Naive thymus-derived CD4-positive, alpha-beta T cell (primary cell): ENCODE data around the gene MBOAT2. TPM values are rescaled to one million over a fixed set of nuclear protein-coding genes. Genes with fewer than 3 reads are reported as not detected.

Experiments
- ATAC-seq: fragments of 150-1000 bp; cut with Tn5 transposase; 2 replicates; pipeline ENCODE4 v1.10.0; 2021; ENCODE audit warnings: mild to moderate bottlenecking, moderate library complexity
- CTCF ChIA-PET: fragments of 350-600 bp; sonication (Branson Sonifier 250); formaldehyde crosslinking; loops from one replicate; lab custom pipeline; 2021; ENCODE audit warnings: antibody characterized with exemption; lab: Charles Lee
- POLR2A ChIA-PET: fragments of 350-600 bp; sonication (Branson Sonifier 250); formaldehyde crosslinking; loops from one replicate; lab custom pipeline; 2021; ENCODE audit warnings: antibody characterized with exemption, inconsistent platforms; lab: Charles Lee
- DNase-seq, 9 donors: peaks; one replicate each; pipeline versions ENCODE4 v3.0.0 to v3.0.0-alpha.2; 2020 to 2022; ENCODE audit warnings: mixed read lengths in 1 of 9
- H3K27ac ChIP-seq: one replicate; pipeline ENCODE4 v1.7.0; 2013; ENCODE audit warnings: mild to moderate bottlenecking, low read depth, low read length, moderate library complexity
- H3K27me3 ChIP-seq, 2 donors: one replicate each; pipeline ENCODE4 v1.7.0; 2013; ENCODE audit warnings: low read length in 2 of 2, mild to moderate bottlenecking in 2 of 2, moderate library complexity in 2 of 2; ENCODE audit not compliant: control insufficient read depth in 2 of 2, insufficient read depth in 2 of 2
- H3K36me3 ChIP-seq, 3 experiments: 1 replicate in 2 of 3; 2 replicates in 1 of 3; pipeline ENCODE4 v1.7.0; 2013; ENCODE audit warnings: low read length in 3 of 3, mild to moderate bottlenecking in 3 of 3, moderate library complexity in 1 of 3; ENCODE audit not compliant: insufficient read depth in 3 of 3, control insufficient read depth in 2 of 3
- H3K4me1 ChIP-seq, 2 donors: one replicate each; pipeline ENCODE4 v1.7.0; 2013; ENCODE audit warnings: low read length in 2 of 2, mild to moderate bottlenecking in 2 of 2, moderate library complexity in 1 of 2; ENCODE audit not compliant: control insufficient read depth in 2 of 2, insufficient read depth in 2 of 2
- H3K4me3 ChIP-seq: 2 replicates; pipeline ENCODE4 v1.7.0; 2013; ENCODE audit warnings: mild to moderate bottlenecking, low read length
- H3K9me3 ChIP-seq, 3 experiments: 1 replicate in 2 of 3; 2 replicates in 1 of 3; pipeline ENCODE4 v1.7.0; 2013; ENCODE audit warnings: low read length in 3 of 3; ENCODE audit not compliant: control insufficient read depth in 2 of 3
- H3K27ac Mint-ChIP-seq, 9 donors: one replicate each; pipeline ENCODE4 v1.8.0; 2020 to 2022; ENCODE audit warnings: mixed read lengths in 9 of 9, mild to moderate bottlenecking in 8 of 9, moderate library complexity in 5 of 9, inconsistent platforms in 2 of 9
- H3K27me3 Mint-ChIP-seq, 5 donors: one replicate each; pipeline ENCODE4 v1.8.0; 2021 to 2022; ENCODE audit warnings: mixed read lengths in 5 of 5, mild to moderate bottlenecking in 1 of 5
- H3K36me3 Mint-ChIP-seq, 5 donors: one replicate each; pipeline ENCODE4 v1.8.0; 2020 to 2022; ENCODE audit warnings: mixed read lengths in 5 of 5, mild to moderate bottlenecking in 3 of 5, inconsistent platforms in 1 of 5
- H3K4me1 Mint-ChIP-seq, 7 donors: one replicate each; pipeline ENCODE4 v1.8.0; 2020 to 2022; ENCODE audit warnings: mixed read lengths in 7 of 7, mild to moderate bottlenecking in 3 of 7, inconsistent platforms in 1 of 7
- H3K4me3 Mint-ChIP-seq, 10 donors: one replicate each; pipeline ENCODE4 v1.8.0; 2020 to 2022; ENCODE audit warnings: mild to moderate bottlenecking in 10 of 10, mixed read lengths in 10 of 10, moderate library complexity in 6 of 10, inconsistent platforms in 2 of 10
- H3K9me3 Mint-ChIP-seq, 11 donors: one replicate each; pipeline ENCODE4 v1.8.0; 2020 to 2022; ENCODE audit warnings: mixed read lengths in 11 of 11, mild to moderate bottlenecking in 4 of 11, inconsistent platforms in 1 of 11, moderate library complexity in 1 of 11
- intact Hi-C, 2 donors: fragments of 100-400 bp; cut with micrococcal nuclease; formaldehyde crosslinking; loops; one replicate each; pipeline ENCODE4 v1.15.1; 2023
- polyA plus RNA-seq, 2 donors: library from polyadenylated mRNA; unstranded; fragments of 300-500 nt; fragmentation: Illumina TruSeq; gene quantifications; one replicate each; pipeline ENCODE4 v1.2.3, GENCODE V29; 2021
- total RNA-seq, 6 experiments: library from RNA in 5 of 6; stranded (reverse) in 5 of 6; gene quantifications; 1 replicate in 5 of 6; 2 replicates in 1 of 6; pipeline ENCODE4 v1.2.3 and lab custom pipeline; 2021 to 2026

MBOAT2 gene
- total and polyA plus RNA-seq, 7 experiments from 2014 or later: 0.90 to 6.0 (median 1.9) TPM

GRCh38 chr2:8998418-8999101 is 4.9 kb downstream of the MBOAT2 start:
- CTCF ChIA-PET: interaction anchor here (0.5 to 0.6 kb wide), 2 partner anchors 202 to 877 kb away, joined by 3 read pairs; no protein-coding TSS in a partner anchor
- Histone ChIP-seq H3K9me3 (no peaks in the 10 kb centered on the region), H3K4me3 (no peak overlapping the region), H3K36me3 (no peaks in the 10 kb centered on the region), H3K4me1 (peaks cover 0 to 3% of the 10 kb centered on the region in 2 donors), H3K27ac (no peak overlapping the region), H3K27me3 (peaks cover 0 to 3% of the 10 kb centered on the region in 2 donors)
- Mint-ChIP-seq H3K27me3 (peaks cover 4 to 23% (median 5%) of the 10 kb centered on the region in 5 donors), H3K4me1 (peaks cover 11 to 16% (median 15%) of the 10 kb centered on the region in 7 donors), H3K9me3 (peaks cover 0 to 2% (median 0%) of the 10 kb centered on the region in 11 donors), H3K36me3 (peaks cover 0 to 1% (median 0%) of the 10 kb centered on the region in 5 donors), H3K4me3 (no peak overlapping the region), H3K27ac (no peak overlapping the region)
- no peak for ATAC-seq
- POLR2A ChIA-PET: no interaction called here
- intact Hi-C loops: no loop called here
- no peak for DNase-seq

DNA sequence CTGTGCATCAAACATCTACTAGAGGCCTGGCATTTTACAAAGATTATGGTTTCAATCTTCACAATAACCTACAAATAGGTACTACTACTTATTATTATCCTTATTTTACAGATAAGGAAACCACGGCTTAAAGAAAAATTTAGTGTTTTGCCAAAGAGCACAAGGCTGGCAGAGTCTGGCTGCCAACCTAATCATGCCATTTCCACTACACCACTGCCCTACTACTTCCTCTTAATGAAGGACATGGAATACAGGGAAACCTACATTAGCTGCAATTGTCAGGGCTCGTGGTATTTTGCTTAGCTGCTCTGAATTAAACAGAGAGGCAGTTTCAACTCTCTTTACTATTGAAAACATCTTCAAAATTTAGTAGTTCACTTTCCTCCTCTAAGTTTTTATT is 5.9 kb downstream of the MBOAT2 start:
- ATAC-seq (no peak), DNase-seq (no peak)
- Mint-ChIP-seq H3K36me3 (no peaks in the 10 kb centered on the region), H3K27me3 (peaks cover 3 to 24% (median 6%) of the 10 kb centered on the region in 5 donors), H3K9me3 (no peaks in the 10 kb centered on the region), H3K4me3 (no peak overlapping the region), H3K27ac (no peak overlapping the region), H3K4me1 (peaks cover 8 to 12% (median 12%) of the 10 kb centered on the region in 7 donors)
- H3K4me1 ChIP-seq: peaks cover 0 to under 1% of the 10 kb centered on the region in 2 donors
- no peaks in the 10 kb centered on the region for H3K9me3 ChIP-seq
- H3K27ac ChIP-seq: no peak overlapping the region
- H3K4me3 ChIP-seq: no peak overlapping the region
- ChIA-PET CTCF (interaction anchor here (0.6 kb wide), 1 partner anchor 202 kb away, joined by 3 read pairs; no protein-coding TSS in a partner anchor), POLR2A (no interaction called here)
- no peaks in the 10 kb centered on the region for H3K36me3 ChIP-seq
- peaks cover 0 to 3% of the 10 kb centered on the region in 2 donors for H3K27me3 ChIP-seq
- intact Hi-C loops: no loop called here

DNA sequence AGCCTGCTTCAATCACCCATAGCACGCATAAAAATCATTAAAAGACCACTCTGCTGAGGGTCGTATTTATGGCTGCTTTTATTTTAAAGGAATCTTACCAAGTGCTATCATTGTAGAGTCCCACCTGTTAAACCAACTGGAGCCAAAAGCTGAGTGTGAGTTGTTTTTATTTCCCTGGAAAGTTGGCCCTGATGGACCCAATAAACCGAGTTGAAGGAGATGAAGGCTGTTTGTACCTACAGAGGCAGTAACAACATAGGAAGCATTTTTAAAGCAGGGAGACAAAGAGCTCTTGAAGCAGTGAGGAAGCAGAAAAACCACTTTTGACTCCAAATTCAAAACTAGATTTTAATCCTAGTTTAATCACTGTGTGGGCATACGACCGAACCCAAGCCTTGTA is 6.4 kb downstream of the MBOAT2 start:
- ChIA-PET POLR2A (no interaction called here), CTCF (no interaction called here)
- peaks cover 0 to 3% of the 10 kb centered on the region in 2 donors for H3K27me3 ChIP-seq
- no peaks in the 10 kb centered on the region for H3K9me3 Mint-ChIP-seq
- no peaks in the 10 kb centered on the region for H3K9me3 ChIP-seq
- ATAC-seq (no peak), DNase-seq (no peak)
- H3K4me1 Mint-ChIP-seq: peaks cover 6 to 9% (median 8%) of the 10 kb centered on the region in 7 donors
- H3K36me3 Mint-ChIP-seq: no peaks in the 10 kb centered on the region
- intact Hi-C loops: no loop called here
- H3K4me3 ChIP-seq: no peak overlapping the region
- no peak overlapping the region for H3K27ac ChIP-seq
- H3K27me3 Mint-ChIP-seq: peaks cover 0 to 21% (median 7%) of the 10 kb centered on the region in 5 donors
- H3K36me3 ChIP-seq: no peaks in the 10 kb centered on the region
- no peak overlapping the region for H3K27ac Mint-ChIP-seq
- H3K4me1 ChIP-seq: no peaks in the 10 kb centered on the region
- no peak overlapping the region for H3K4me3 Mint-ChIP-seq

DNA sequence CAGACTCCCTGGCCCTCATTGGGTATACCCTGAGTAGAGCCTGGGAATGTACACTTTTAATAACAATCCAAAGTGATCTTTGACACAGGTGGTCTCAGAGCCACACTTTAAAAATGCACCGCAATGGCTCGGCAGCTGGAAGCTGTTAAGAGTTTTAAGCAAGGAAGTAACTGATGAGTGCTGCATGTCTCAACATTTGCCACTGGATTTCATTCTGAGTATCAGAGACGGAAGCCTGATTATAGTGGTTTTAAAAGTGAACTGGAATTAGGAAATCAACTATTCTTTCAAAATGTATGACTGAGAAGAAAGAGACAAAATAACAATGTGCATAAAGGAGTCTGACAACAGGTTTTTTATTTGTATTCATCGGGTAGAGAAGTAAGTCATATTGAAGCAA is 7.5 kb downstream of the MBOAT2 start:
- CTCF ChIA-PET: no interaction called here
- intact Hi-C loops: no loop called here
- Mint-ChIP-seq H3K9me3 (no peaks in the 10 kb centered on the region), H3K27me3 (peaks cover 0 to 27% (median 12%) of the 10 kb centered on the region in 5 donors), H3K4me1 (peaks cover 6 to 9% (median 8%) of the 10 kb centered on the region in 7 donors), H3K36me3 (no peaks in the 10 kb centered on the region), H3K27ac (no peak overlapping the region), H3K4me3 (no peak overlapping the region)
- H3K4me1 ChIP-seq: no peaks in the 10 kb centered on the region
- H3K4me3 ChIP-seq: no peak overlapping the region
- DNase-seq: no peak
- H3K27ac ChIP-seq: no peak overlapping the region
- POLR2A ChIA-PET: no interaction called here
- peak; percentile 16 for ATAC-seq
- no peaks in the 10 kb centered on the region for H3K36me3 ChIP-seq
- no peaks in the 10 kb centered on the region for H3K9me3 ChIP-seq
- H3K27me3 ChIP-seq: peaks cover 0 to 1% of the 10 kb centered on the region in 2 donors

- Histone ChIP-seq H3K27ac (no peak overlapping the region), H3K27me3 (no peaks in the 10 kb centered on the region), H3K4me1 (no peaks in the 10 kb centered on the region), H3K4me3 (no peak overlapping the region), H3K36me3 (no peaks in the 10 kb centered on the region), H3K9me3 (no peaks in the 10 kb centered on the region)
- DNase-seq (no peak), ATAC-seq (no peak)
- Mint-ChIP-seq H3K4me1 (peaks cover 0 to 7% (median under 1%) of the 10 kb centered on the region in 7 donors), H3K27me3 (peaks cover 0 to 34% (median 12%) of the 10 kb centered on the region in 5 donors), H3K9me3 (no peaks in the 10 kb centered on the region), H3K27ac (no peak overlapping the region), H3K36me3 (no peaks in the 10 kb centered on the region), H3K4me3 (no peak overlapping the region)
- ChIA-PET CTCF (no interaction called here), POLR2A (no interaction called here)
- intact Hi-C loops: no loop called here
These were observed 9.1 kb downstream of the MBOAT2 start for GRCh38 chr2:8994386-8994785.

DNA sequence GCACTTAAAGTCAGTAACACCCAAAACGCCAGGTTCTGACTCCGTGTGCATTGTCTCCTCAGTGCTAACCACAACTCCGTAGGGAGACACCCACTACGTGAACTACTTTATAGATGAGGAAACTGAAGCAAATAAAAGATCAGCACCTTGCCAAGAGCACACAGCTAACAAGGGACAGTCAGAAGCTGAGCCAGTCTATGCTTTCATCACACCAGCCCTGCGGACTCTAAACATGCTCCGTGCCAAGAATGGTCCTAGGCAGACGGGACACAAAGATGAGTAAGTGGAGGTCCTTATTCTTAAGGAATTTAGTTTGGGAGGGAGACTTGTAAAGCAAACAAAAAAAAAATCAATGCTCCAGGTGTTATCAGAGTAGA is 9.6 kb downstream of the MBOAT2 start:
- Histone ChIP-seq H3K27me3 (no peaks in the 10 kb centered on the region), H3K27ac (no peak overlapping the region), H3K4me1 (no peaks in the 10 kb centered on the region), H3K9me3 (no peaks in the 10 kb centered on the region), H3K36me3 (no peaks in the 10 kb centered on the region), H3K4me3 (no peak overlapping the region)
- ATAC-seq (no peak), DNase-seq (no peak)
- ChIA-PET POLR2A (no interaction called here), CTCF (no interaction called here)
- Mint-ChIP-seq H3K4me3 (no peak overlapping the region), H3K9me3 (no peaks in the 10 kb centered on the region), H3K27me3 (peaks cover 0 to 39% (median 12%) of the 10 kb centered on the region in 5 donors), H3K27ac (no peak overlapping the region), H3K4me1 (peaks cover 0 to 3% (median 0%) of the 10 kb centered on the region in 7 donors), H3K36me3 (no peaks in the 10 kb centered on the region)
- intact Hi-C loops: no loop called here
